Natural killer cell (primary cell): ENCODE measurements around the gene NTM. TPM values are rescaled to one million over a fixed set of nuclear protein-coding genes. Genes with fewer than 3 reads are reported as not detected.

ENCODE experiments used
- ATAC-seq, 3 donors: fragments of 150-1000 bp in 2 of 3; fragments of 200-7000 bp in 1 of 3; cut with Tn5 transposase; 1 replicate in 1 of 3; 2 replicates in 2 of 3; pipeline ENCODE4 v1.10.0; 2021; ENCODE audit warnings: mild to moderate bottlenecking in 2 of 3, moderate library complexity in 2 of 3
- DNase-seq, 2 donors: peaks; one replicate each; pipeline versions ENCODE4 v3.0.0 to v3.0.0-alpha.2; 2013 to 2021; ENCODE audit warnings: mixed read lengths in 1 of 2
- H3K27ac ChIP-seq: one replicate; pipeline ENCODE4 v1.5.1; 2013; ENCODE audit warnings: mild to moderate bottlenecking, low read length
- H3K27me3 ChIP-seq: one replicate; pipeline ENCODE4 v1.6.1; 2013; ENCODE audit warnings: low read length; ENCODE audit not compliant: control insufficient read depth, insufficient read depth
- H3K36me3 ChIP-seq: one replicate; pipeline ENCODE4 v1.6.1; 2013; ENCODE audit warnings: low read length; ENCODE audit not compliant: control insufficient read depth, insufficient read depth
- H3K4me1 ChIP-seq: one replicate; pipeline ENCODE4 v1.6.1; 2013; ENCODE audit warnings: low read length; ENCODE audit not compliant: control insufficient read depth, insufficient read depth
- H3K4me3 ChIP-seq: one replicate; pipeline ENCODE4 v1.5.1; 2013; ENCODE audit warnings: low read length
- H3K9me3 ChIP-seq: one replicate; pipeline ENCODE4 v1.6.1; 2013; ENCODE audit warnings: low read length; ENCODE audit not compliant: control insufficient read depth, insufficient read depth
- H3K27ac Mint-ChIP-seq, 2 donors: one replicate each; pipeline ENCODE4 v1.8.0; 2022; ENCODE audit warnings: mild to moderate bottlenecking in 2 of 2, mixed read lengths in 2 of 2, moderate library complexity in 1 of 2
- H3K27me3 Mint-ChIP-seq, 2 donors: one replicate each; pipeline ENCODE4 v1.8.0; 2022; ENCODE audit warnings: low read depth in 2 of 2, mixed read lengths in 2 of 2
- H3K36me3 Mint-ChIP-seq: one replicate; pipeline ENCODE4 v1.8.0; 2022; ENCODE audit warnings: mixed read lengths
- H3K4me1 Mint-ChIP-seq, 2 donors: one replicate each; pipeline ENCODE4 v1.8.0; 2022; ENCODE audit warnings: mixed read lengths in 2 of 2
- H3K4me3 Mint-ChIP-seq: one replicate; pipeline ENCODE4 v1.8.0; 2022; ENCODE audit warnings: mild to moderate bottlenecking, moderate library complexity, mixed read lengths
- H3K9me3 Mint-ChIP-seq, 2 donors: one replicate each; pipeline ENCODE4 v1.8.0; 2022; ENCODE audit warnings: mixed read lengths in 2 of 2
- CTCF ChIP-seq: fragments of 200-600 bp; IDR thresholded peaks from one replicate; pipeline ENCODE4 v1.8.0; 2022; ENCODE audit warnings: antibody characterized with exemption
- WGBS: methylation state at CpG from one replicate; pipeline ENCODE4 v1.1.7; 2013; ENCODE audit warnings: missing lambda C conversion rate; ENCODE audit not compliant: insufficient coverage; 5-methylcytosine and 5-hydroxymethylcytosine counted together
- intact Hi-C: fragments of 100-400 bp; cut with micrococcal nuclease; formaldehyde crosslinking; loops from one replicate; pipeline ENCODE4 v1.14.2; 2022
- total RNA-seq, 4 donors: library from RNA; stranded (reverse); fragments of 120-200 nt in 1 of 4; gene quantifications; one replicate each; pipeline versions ENCODE4 v1.2.3 to v1.2.4, GENCODE V29; 2013 to 2022

The NTM gene
- total RNA-seq, 3 donors from 2014 or later (not counting 1 experiment from before 2014, with no cell fraction given) = not detected

GRCh38 chr11:131975619-131976018 lies 605.2 kb downstream of the NTM start:
- Histone ChIP-seq H3K9me3 (no peaks in the 10 kb centered on the region), H3K27ac (no peak overlapping the region), H3K36me3 (no peaks in the 10 kb centered on the region), H3K27me3 (no peaks in the 10 kb centered on the region), H3K4me1 (no peaks in the 10 kb centered on the region), H3K4me3 (no peak overlapping the region)
- intact Hi-C loops = no loop called here
- 60% methylated on average over 5 of the region's 5 CpGs for WGBS
- no peak for ATAC-seq
- no peak for TF ChIP-seq CTCF
- no peak for DNase-seq
- H3K27me3 Mint-ChIP-seq = no peaks in the 10 kb centered on the region
- H3K4me3 Mint-ChIP-seq = no peak overlapping the region
- peaks cover 6 to 7% of the 10 kb centered on the region in 2 donors for H3K9me3 Mint-ChIP-seq
- no peak overlapping the region for H3K27ac Mint-ChIP-seq
- H3K4me1 Mint-ChIP-seq = no peaks in the 10 kb centered on the region
- no peaks in the 10 kb centered on the region for H3K36me3 Mint-ChIP-seq

- Mint-ChIP-seq H3K4me3 (no peak overlapping the region), H3K27ac (no peak overlapping the region), H3K27me3 (no peaks in the 10 kb centered on the region), H3K9me3 (peaks cover 6% of the 10 kb centered on the region in 2 donors), H3K36me3 (no peaks in the 10 kb centered on the region), H3K4me1 (no peaks in the 10 kb centered on the region)
- no peak overlapping the region for H3K4me3 ChIP-seq
- H3K27me3 ChIP-seq = no peaks in the 10 kb centered on the region
- no peaks in the 10 kb centered on the region for H3K9me3 ChIP-seq
- H3K27ac ChIP-seq = no peak overlapping the region
- 67% methylated on average over 2 of the region's 3 CpGs for WGBS
- ATAC-seq (no peak), DNase-seq (no peak)
- H3K4me1 ChIP-seq = no peaks in the 10 kb centered on the region
- intact Hi-C loops = no loop called here
- no peak for TF ChIP-seq CTCF
- H3K36me3 ChIP-seq = no peaks in the 10 kb centered on the region
These were observed 605.6 kb downstream of the NTM start for GRCh38 chr11:131976021-131976420.

- Histone ChIP-seq H3K9me3 (peaks cover 3% of the 10 kb centered on the region), H3K27me3 (no peaks in the 10 kb centered on the region), H3K4me1 (no peaks in the 10 kb centered on the region), H3K4me3 (no peak overlapping the region), H3K36me3 (no peaks in the 10 kb centered on the region), H3K27ac (no peak overlapping the region)
- DNase-seq = no peak
- no peak overlapping the region for H3K27ac Mint-ChIP-seq
- H3K27me3 Mint-ChIP-seq = no peaks in the 10 kb centered on the region
- H3K36me3 Mint-ChIP-seq = no peaks in the 10 kb centered on the region
- no peaks in the 10 kb centered on the region for H3K4me1 Mint-ChIP-seq
- no peak overlapping the region for H3K4me3 Mint-ChIP-seq
- TF ChIP-seq CTCF = no peak
- intact Hi-C loops = no loop called here
- H3K9me3 Mint-ChIP-seq = peaks cover 6 to 8% of the 10 kb centered on the region in 2 donors
- 86% methylated on average over 6 of the region's 6 CpGs for WGBS
- ATAC-seq = no peak
These were observed 606.8 kb downstream of the NTM start for GRCh38 chr11:131977231-131977630.

- Mint-ChIP-seq H3K36me3 (no peaks in the 10 kb centered on the region), H3K4me1 (no peaks in the 10 kb centered on the region), H3K4me3 (no peak overlapping the region)
These were observed 607.4 kb downstream of the NTM start for GRCh38 chr11:131977854-131978253.

More at GRCh38 chr11:131977854-131978253, 607.4 kb downstream of the NTM start:
- Histone ChIP-seq H3K4me3 (no peak overlapping the region), H3K36me3 (no peaks in the 10 kb centered on the region), H3K27me3 (no peaks in the 10 kb centered on the region), H3K4me1 (no peaks in the 10 kb centered on the region), H3K9me3 (peaks cover 3% of the 10 kb centered on the region), H3K27ac (no peak overlapping the region)
- Mint-ChIP-seq H3K27me3 (no peaks in the 10 kb centered on the region), H3K27ac (no peak overlapping the region), H3K9me3 (peaks cover 6 to 7% of the 10 kb centered on the region in 2 donors)
- intact Hi-C loops = no loop called here
- 90% methylated on average over 3 of the region's 3 CpGs for WGBS
- TF ChIP-seq CTCF = no peak
- ATAC-seq = no peak
- no peak for DNase-seq
